Activated CD8-positive, alpha-beta memory T cell treated with anti-CD3 and anti-CD28 coated beads, Interleukin-2, amount 50 U/mL, for 1 hour (primary cell): ENCODE measurements around the gene CIZ1.
"Not testable (repeated sequence)": the region's sequence is repeated elsewhere in the genome, so short reads cannot be mapped to it uniquely, and the experiment has no call there.

ENCODE experiments used
- DNase-seq: peaks from one replicate; pipeline ENCODE4 v3.0.0-alpha.2; 2020; ENCODE audit errors: extremely low read depth

The CIZ1 gene

GRCh38 chr9:128190516-128191405, 611 bp downstream of the CIZ1 start:
- no peak for DNase-seq

GRCh38 chr9:128190013-128190412, 1.4 kb downstream of the CIZ1 start:
- no peak for DNase-seq

- no peak for DNase-seq
Observed at GRCh38 chr9:128188209-128188608, 3.2 kb downstream of the CIZ1 start.

- no peak for DNase-seq
Observed at GRCh38 chr9:128187361-128187760, 4.0 kb downstream of the CIZ1 start.

GRCh38 chr9:128185979-128186965, 5.1 kb downstream of the CIZ1 start:
- DNase-seq: no peak

GRCh38 chr9:128182893-128183588, 8.3 kb downstream of the CIZ1 start:
- no peak for DNase-seq

- DNase-seq: not testable (repeated sequence)
Observed at GRCh38 chr9:128181480-128181879, 9.9 kb downstream of the CIZ1 start.

- DNase-seq: no peak
Observed at GRCh38 chr9:128180447-128180846, 10.9 kb downstream of the CIZ1 start.

GRCh38 chr9:128180001-128180400, 11.4 kb downstream of the CIZ1 start:
- no peak for DNase-seq

- DNase-seq: no peak
Observed at GRCh38 chr9:128178806-128179431, 12.5 kb downstream of the CIZ1 start.

- DNase-seq: no peak
Observed at GRCh38 chr9:128175726-128176125, 15.6 kb downstream of the CIZ1 start.

GRCh38 chr9:128175102-128175563, 16.2 kb downstream of the CIZ1 start:
- no peak for DNase-seq

- DNase-seq: no peak
Observed at GRCh38 chr9:128174062-128174461, 17.3 kb downstream of the CIZ1 start.

GRCh38 chr9:128169925-128170324, 21.4 kb downstream of the CIZ1 start:
- DNase-seq: no peak

GRCh38 chr9:128169492-128169891, 21.9 kb downstream of the CIZ1 start:
- no peak for DNase-seq

- no peak for DNase-seq
Observed at GRCh38 chr9:128168731-128169308, 22.6 kb downstream of the CIZ1 start.

GRCh38 chr9:128167209-128167608, 24.2 kb downstream of the CIZ1 start:
- DNase-seq: no peak

- DNase-seq: no peak
Observed at GRCh38 chr9:128166169-128166568, 25.2 kb downstream of the CIZ1 start.

- no peak for DNase-seq
Observed at GRCh38 chr9:128164307-128164885, 27.0 kb downstream of the CIZ1 start.

GRCh38 chr9:128163523-128164306, 27.7 kb downstream of the CIZ1 start:
- no peak for DNase-seq
